GM12891 (cell line): ENCODE measurements around the gene IFT81.
"Not testable (repeated sequence)": the region's sequence is repeated elsewhere in the genome, so short reads cannot be mapped to it uniquely, and the experiment has no call there.

ENCODE experiments used
- DNase-seq: peaks from one replicate; pipeline ENCODE4 v3.0.0; 2011; ENCODE audit warnings: low spot score; ENCODE audit not compliant: insufficient read length
- FAIRE-seq: peaks from 2 replicates; lab custom pipeline; 2011; peaks lifted over from hg19 to GRCh38; lab: Jason Lieb, UNC
- PAX5 ChIP-seq: IDR thresholded peaks from 2 replicates; pipeline ENCODE4 v1.6.1; 2011; ENCODE audit warnings: low read length, moderate library complexity, mild to moderate bottlenecking; ENCODE audit not compliant: insufficient read depth, severe bottlenecking
- POLR2A ChIP-seq: IDR thresholded peaks from 2 replicates; pipeline ENCODE4 v1.6.1; 2011; ENCODE audit warnings: low read depth, low read length, control low read depth
- POLR2AphosphoS5 ChIP-seq: IDR thresholded peaks from 2 replicates; pipeline ENCODE4 v1.6.1; 2011; ENCODE audit warnings: low read depth, low read length, control low read depth
- POU2F2 ChIP-seq: IDR thresholded peaks from 2 replicates; pipeline ENCODE4 v1.6.1; 2011; ENCODE audit warnings: low read depth, mild to moderate bottlenecking, control low read depth, low read length, moderate library complexity
- SPI1 ChIP-seq: IDR thresholded peaks from 2 replicates; pipeline ENCODE4 v1.6.1; 2011; ENCODE audit warnings: low read depth, low read length, control low read depth
- TAF1 ChIP-seq: IDR thresholded peaks from 2 replicates; pipeline ENCODE4 v1.6.1; 2011; ENCODE audit warnings: low read depth, low read length, control low read depth

IFT81 gene

DNA sequence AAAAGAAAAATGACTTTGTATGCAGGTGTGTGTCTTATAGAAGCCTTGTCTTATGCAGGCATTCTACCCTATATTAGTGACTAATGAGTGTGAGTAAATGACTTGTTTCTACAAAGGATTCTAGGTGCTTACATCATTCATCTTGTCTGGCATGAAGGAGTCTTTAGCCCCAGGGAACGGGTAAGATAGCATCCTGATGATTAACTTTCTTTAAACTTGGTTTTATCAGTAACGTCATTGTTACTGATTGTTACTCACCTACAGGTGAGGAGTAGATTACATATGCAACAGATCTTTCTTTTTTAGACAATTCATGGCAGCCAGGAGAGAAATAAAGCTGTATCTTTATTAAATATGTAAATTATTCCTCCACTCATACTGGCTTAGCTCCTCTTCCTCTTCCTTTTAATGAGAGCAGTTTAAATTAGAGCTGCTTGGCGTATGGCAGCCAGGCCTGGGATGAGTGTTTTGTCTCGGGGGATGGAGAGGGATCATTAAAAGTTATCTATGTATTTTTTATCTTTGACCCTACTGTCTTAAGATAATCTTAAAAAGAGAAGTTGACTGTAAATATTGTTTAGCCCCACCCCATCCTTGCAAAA is 99.7 kb downstream of the IFT81 start:
- TF ChIP-seq PAX5 = no peak
- TF ChIP-seq POLR2AphosphoS5 = no peak
- TF ChIP-seq POU2F2 = no peak
- TF ChIP-seq POLR2A = no peak
- TF ChIP-seq SPI1 = no peak
- TF ChIP-seq TAF1 = no peak
- no peak for FAIRE-seq
- DNase-seq = no peak

DNA sequence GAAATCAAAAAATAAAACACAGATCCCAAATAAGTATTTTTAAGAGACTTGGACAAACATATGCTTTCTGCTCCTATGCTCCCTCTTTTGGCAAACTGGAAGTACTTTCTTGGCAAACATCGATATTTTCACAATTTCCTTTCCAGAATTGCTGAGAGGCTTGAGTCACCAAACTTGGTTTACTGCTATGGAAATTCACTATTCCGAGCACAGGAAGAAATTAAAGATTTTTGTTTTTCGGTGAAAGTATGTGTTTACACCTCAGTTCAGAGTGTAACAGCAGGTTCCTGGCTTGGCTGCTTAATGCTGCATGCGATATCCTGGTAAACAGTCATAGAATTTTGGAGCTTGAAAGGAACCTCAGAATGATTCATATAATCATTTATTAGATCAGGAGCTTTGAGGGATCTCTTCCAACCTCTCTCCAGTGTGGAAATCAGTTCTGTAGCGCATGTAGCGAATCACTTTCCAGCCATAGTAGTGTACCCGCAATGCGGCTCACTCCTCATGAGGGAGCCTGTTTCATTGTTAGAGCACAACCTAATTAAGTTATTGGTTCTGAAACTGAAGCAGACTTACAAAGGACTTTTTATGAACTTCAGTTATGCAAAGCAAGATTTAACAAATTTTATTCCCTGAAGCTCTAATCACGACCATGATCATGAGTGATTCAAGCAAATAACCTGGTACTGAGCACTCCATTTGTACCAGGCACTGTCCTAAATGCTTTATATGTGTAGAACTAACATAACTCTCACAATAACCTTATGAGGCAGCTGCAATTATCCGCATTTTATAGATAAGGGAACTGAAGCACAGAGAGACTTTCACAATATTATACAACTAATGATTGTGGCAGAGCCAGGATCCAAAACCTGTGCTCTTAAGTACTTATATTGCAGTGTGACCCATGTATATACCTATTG is 100.5 kb downstream of the IFT81 start:
- FAIRE-seq (no peak), DNase-seq (no peak)
- TF ChIP-seq POLR2A = no peak
- TF ChIP-seq SPI1 = no peak
- no peak for TF ChIP-seq POLR2AphosphoS5
- TF ChIP-seq PAX5 = no peak
- no peak for TF ChIP-seq POU2F2
- TF ChIP-seq TAF1 = no peak

DNA sequence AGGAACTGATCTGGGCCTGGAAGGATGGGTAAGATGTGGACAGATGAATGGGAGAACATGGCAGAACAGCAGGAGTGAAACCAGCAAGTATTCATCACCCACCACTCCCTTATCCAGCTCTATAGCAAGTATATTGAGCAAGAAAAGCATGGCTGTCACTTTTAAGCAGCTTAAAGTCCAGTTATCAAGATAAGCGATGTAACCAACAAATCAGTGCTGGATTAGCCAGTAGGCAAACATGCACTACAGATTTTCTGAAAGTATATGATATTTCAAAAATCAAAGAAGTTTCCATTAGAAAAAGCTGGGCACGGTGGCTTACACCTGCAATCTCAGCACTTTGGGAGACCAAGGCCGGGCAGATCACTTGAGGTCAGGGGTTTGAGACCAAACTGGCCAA is 103.0 kb downstream of the IFT81 start:
- DNase-seq (no peak), FAIRE-seq (no peak)
- TF ChIP-seq POLR2AphosphoS5 (no peak), PAX5 (no peak), POU2F2 (no peak), SPI1 (no peak), TAF1 (no peak), POLR2A (no peak)

DNA sequence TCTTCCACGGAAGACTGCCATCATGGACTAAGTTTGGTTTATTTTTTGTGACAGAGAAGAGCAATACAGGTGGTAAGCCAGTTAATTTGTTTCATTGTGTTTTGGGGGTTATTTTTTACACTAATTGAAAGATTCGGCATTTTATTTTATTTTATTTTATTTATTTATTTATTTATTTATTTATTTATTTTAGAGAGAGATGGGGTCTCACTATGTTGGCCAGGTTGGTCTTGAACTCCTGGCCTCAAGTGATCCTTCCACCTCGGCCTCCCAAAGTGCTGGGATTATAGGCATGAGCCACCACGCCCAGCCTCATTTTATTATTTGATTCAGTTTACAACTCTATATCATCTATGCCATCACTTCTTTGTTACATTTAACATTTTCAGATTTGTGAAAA is 104.2 kb downstream of the IFT81 start:
- DNase-seq, FAIRE-seq: not testable (repeated sequence)

DNA sequence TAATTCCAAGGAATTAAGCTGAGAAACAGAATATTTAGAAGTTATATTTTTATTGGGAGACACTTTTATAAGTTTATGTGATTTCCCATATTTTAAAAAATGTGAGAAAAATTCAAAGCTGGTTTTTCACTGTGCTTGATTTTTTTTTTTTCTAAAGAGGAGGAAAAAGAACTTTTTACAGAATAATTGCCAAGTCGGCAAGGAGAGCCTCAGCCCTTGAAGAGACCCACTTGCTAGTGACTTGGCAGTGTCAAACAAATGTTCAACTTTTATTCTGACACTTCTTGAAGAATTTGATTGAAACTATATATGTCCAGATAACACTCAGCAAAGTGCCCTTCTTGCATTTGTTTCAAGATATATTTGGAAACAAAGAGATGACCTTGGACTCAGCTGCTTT is 104.6 kb downstream of the IFT81 start:
- TF ChIP-seq POLR2AphosphoS5 (no peak), POLR2A (no peak), PAX5 (no peak), POU2F2 (no peak), SPI1 (no peak), TAF1 (no peak)
- no peak for FAIRE-seq
- DNase-seq = no peak

DNA sequence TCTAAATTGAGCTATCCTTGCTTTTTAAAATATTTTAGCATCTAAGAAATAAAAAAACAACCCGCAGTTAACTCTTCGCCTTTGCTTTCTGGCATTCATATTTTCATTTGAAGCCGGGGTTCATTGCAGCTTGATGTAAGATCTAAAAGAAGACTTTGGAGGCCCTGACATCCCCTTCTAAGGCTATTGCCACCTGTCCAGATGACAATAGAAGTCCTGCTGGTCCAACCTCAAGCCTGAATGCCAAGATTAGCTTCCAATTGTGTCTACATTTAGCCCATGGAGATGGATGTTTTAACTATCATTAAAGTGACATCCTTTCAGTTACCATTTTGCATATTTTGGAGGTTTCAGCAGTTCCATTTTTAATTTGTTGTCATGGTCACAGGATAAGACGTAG is 105.3 kb downstream of the IFT81 start:
- FAIRE-seq (no peak), DNase-seq (no peak)
- TF ChIP-seq PAX5 = no peak
- no peak for TF ChIP-seq SPI1
- no peak for TF ChIP-seq TAF1
- TF ChIP-seq POU2F2 = no peak
- no peak for TF ChIP-seq POLR2A
- no peak for TF ChIP-seq POLR2AphosphoS5

DNA sequence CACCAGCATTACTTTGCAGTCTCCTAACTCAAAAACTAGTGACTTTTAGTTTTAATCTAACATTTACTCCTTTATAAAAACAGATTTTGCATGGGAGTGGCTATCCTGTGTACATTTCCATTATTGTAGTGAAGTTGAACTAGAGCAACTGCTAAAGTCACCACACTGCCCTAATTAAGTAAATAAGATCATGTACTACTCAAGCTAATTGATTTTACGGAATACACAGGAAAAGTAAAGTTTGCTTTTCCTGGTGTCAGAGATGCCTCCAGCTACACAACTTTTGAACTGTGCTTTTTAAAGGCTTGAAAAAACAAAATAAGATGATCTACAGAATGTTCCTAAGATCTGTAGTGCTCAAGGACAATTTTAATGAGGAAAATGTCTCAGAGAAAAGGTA is 106.5 kb downstream of the IFT81 start:
- TF ChIP-seq POLR2A (no peak), POLR2AphosphoS5 (no peak), SPI1 (no peak), PAX5 (no peak), POU2F2 (no peak), TAF1 (no peak)
- FAIRE-seq = no peak
- no peak for DNase-seq

DNA sequence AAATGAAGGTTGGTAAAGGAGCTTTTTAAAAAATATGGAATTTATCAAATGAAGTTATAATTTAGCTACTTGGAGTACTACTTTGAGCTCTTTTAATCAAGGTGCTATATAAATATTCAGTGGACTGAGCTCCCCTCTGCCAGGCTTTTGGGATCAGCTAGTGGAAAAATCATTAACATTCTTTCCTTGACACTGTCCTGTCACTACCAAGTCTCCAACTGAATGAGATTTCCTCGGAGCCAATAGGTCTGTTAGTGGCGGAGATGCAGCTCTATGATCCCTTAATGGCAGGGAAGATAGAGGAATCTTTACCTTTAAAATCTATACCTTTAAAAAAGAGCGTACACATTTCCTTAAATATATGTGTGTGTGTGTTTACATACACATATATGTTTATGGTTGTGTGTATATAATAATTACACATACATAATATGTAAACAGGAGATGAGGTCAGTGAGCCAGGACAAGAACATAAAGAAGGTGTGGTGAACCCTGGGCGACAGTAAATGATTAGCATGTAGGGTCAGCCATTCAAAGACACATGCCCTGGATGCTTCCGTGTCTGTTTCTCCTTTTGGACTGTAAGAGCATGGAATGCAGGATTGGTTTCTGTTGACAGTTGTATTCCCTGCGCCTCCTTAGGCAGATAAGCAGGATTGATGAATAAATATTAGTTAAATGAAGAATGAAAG is 109.2 kb downstream of the IFT81 start:
- no peak for FAIRE-seq
- no peak for TF ChIP-seq POLR2A
- TF ChIP-seq TAF1 = no peak
- no peak for TF ChIP-seq POU2F2
- TF ChIP-seq SPI1 = no peak
- TF ChIP-seq PAX5 = no peak
- DNase-seq = no peak

DNA sequence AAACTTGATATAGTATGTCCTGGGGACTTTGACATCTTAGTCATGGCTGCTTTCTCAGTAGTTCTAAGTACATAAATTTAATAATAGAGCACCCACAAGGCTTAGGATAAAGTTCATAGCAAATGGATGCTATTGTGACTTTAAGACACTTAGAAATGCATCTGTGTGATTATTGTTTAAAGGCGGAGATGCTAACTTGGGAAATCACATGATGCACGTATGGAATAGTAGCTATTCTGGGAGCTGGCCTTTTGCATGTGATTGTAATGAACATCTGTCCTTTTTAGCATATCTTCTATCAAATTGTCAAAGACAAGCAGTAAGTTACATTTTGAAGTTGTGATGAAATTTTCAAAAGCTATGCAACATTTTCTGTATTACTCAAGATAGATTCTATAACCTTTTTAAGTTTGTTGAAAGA is 110.2 kb downstream of the IFT81 start:
- FAIRE-seq = peak; percentile 83
- TF ChIP-seq PAX5 (no peak), TAF1 (no peak), POLR2AphosphoS5 (no peak), SPI1 (no peak), POU2F2 (no peak), POLR2A (no peak)
- DNase-seq = no peak

DNA sequence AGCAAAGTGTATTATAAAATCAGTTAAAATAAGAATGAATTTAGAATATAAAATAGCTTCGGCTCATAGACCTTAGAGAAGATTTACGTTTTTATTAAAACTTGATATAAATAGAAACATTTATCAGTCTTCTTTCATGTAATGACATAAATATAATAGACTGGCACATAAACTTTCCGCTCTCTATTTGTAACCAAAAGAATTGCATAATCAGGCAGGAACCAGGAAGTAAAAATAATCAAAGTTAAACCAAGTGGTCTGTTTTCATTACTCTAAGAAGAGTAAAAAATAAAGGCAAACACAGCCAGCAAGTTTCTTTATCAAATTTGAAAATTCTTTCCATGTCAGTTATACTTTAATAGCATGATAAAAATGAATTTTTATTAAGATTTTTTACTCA is 110.6 kb downstream of the IFT81 start:
- no peak for DNase-seq
- FAIRE-seq = no peak
- TF ChIP-seq PAX5 (no peak), SPI1 (no peak), TAF1 (no peak), POLR2A (no peak), POLR2AphosphoS5 (no peak), POU2F2 (no peak)
